Gastrocnemius medialis (tissue), 4 donors: ENCODE data around the gene FLT1. TPM values are rescaled to one million over a fixed set of nuclear protein-coding genes. Genes with fewer than 3 reads are reported as not detected.

Experiments
- ATAC-seq, 2 donors: fragments of 150-250 bp; one replicate each; pipeline ENCODE4 v1.9.1; 2016
- DNase-seq, 2 donors: peaks; one replicate each; pipeline ENCODE4 v3.0.0-alpha.2; 2019
- H3K27ac ChIP-seq, 4 donors: fragments of 200-600 bp; sonication (generic); 1 replicate in 1 of 4; 2 replicates in 3 of 4; pipeline ENCODE4 v1.5.1; 2016 to 2018; ENCODE audit warnings: mild to moderate bottlenecking in 2 of 4, moderate library complexity in 1 of 4
- H3K27me3 ChIP-seq, 3 donors: fragments of 200-600 bp; sonication (generic) in 2 of 3; 1 replicate in 1 of 3; 2 replicates in 2 of 3; pipeline versions ENCODE4 v1.5.1 to v1.6.0; 2016 to 2019; ENCODE audit warnings: mild to moderate bottlenecking in 1 of 3, moderate library complexity in 1 of 3
- H3K36me3 ChIP-seq, 2 donors: fragments of 200-600 bp; sonication (generic) in 1 of 2; one replicate each; pipeline ENCODE4 v1.5.1; 2017 to 2018
- H3K4me1 ChIP-seq, 2 donors: fragments of 200-600 bp; sonication (generic) in 1 of 2; one replicate each; pipeline ENCODE4 v1.5.1; 2016 to 2017; ENCODE audit warnings: mild to moderate bottlenecking in 2 of 2
- H3K4me3 ChIP-seq, 4 donors: fragments of 200-600 bp; sonication (generic) in 3 of 4; 1 replicate in 1 of 4; 2 replicates in 3 of 4; pipeline ENCODE4 v1.5.1; 2016 to 2019; ENCODE audit warnings: mild to moderate bottlenecking in 2 of 4
- H3K9me3 ChIP-seq, 3 donors: fragments of 200-600 bp; sonication (generic) in 2 of 3; 1 replicate in 1 of 3; 2 replicates in 2 of 3; pipeline ENCODE4 v1.5.1; 2016 to 2019
- CTCF ChIP-seq, 5 experiments: fragments of 450-650 bp in 3 of 5; fragments of 200-600 bp in 2 of 5; sonication (generic) in 2 of 5; IDR thresholded peaks in 4 of 5; conservative IDR thresholded peaks in 1 of 5; 1 replicate in 4 of 5; 2 replicates in 1 of 5; pipeline ENCODE4 v1.5.1; 2016 to 2019; ENCODE audit warnings: antibody characterized with exemption in 5 of 5, mild to moderate bottlenecking in 3 of 5, moderate library complexity in 3 of 5
- POLR2A ChIP-seq, 2 donors: fragments of 450-650 bp; IDR thresholded peaks; one replicate each; pipeline ENCODE4 v1.6.1; 2017; ENCODE audit warnings: antibody characterized with exemption in 2 of 2, mild to moderate bottlenecking in 2 of 2, moderate library complexity in 2 of 2
- in situ Hi-C, 4 donors: fragments of 200-750 bp; cut with MboI; loops; one replicate each; pipeline versions ENCODE4 v1.15.0 to v1.8.0; 2017; ENCODE audit warnings: low sequenced_read_pairs in 4 of 4
- intact Hi-C: fragments of 100-400 bp; cut with DNase I; formaldehyde crosslinking; loops from one replicate; pipeline ENCODE4 v1.15.1; 2023; ENCODE audit warnings: low total_unique reads
- total RNA-seq, 4 donors: library from RNA; depleted of rRNA; stranded (reverse); fragments of >200 nt; gene quantifications; one replicate each; pipeline versions ENCODE4 v1.1.0 to v1.2.3, GENCODE V29; 2016

Gene FLT1
- total RNA-seq, 4 donors from 2014 or later = 20.7 to 42.9 (median 29.5) TPM

- H3K27ac ChIP-seq = no peak overlapping the region
- no peaks in the 10 kb centered on the region for H3K36me3 ChIP-seq
- peaks cover 6 to 38% (median 13%) of the 10 kb centered on the region in 3 donors for H3K27me3 ChIP-seq
- in situ Hi-C loops (no loop called here), intact Hi-C loops (no loop called here)
- no peaks in the 10 kb centered on the region for H3K9me3 ChIP-seq
- no peak for DNase-seq
- H3K4me3 ChIP-seq = no peak overlapping the region
- TF ChIP-seq CTCF (IDR thresholded peaks at IDR 0.05 in 4 of 5, conservative IDR thresholded peaks at IDR 0.05 in 1 of 5) = no peak
- ATAC-seq = no peak
- no peaks in the 10 kb centered on the region for H3K4me1 ChIP-seq
Measured at GRCh38 chr13:28497143-28497876, 2.4 kb upstream of the FLT1 start.

- ATAC-seq (no peak), DNase-seq (no peak)
- Histone ChIP-seq H3K27ac (peak overlapping the region; percentile 72 to 85 (median 82)), H3K27me3 (peaks cover 6 to 44% (median 15%) of the 10 kb centered on the region in 3 donors), H3K4me3 (peak overlapping the region; percentile 52 to 65 (median 63)), H3K9me3 (no peaks in the 10 kb centered on the region), H3K36me3 (no peaks in the 10 kb centered on the region), H3K4me1 (no peaks in the 10 kb centered on the region)
- no peak for TF ChIP-seq POLR2A (IDR thresholded peaks at IDR 0.05)
- no peak for TF ChIP-seq CTCF (IDR thresholded peaks at IDR 0.05 in 4 of 5, conservative IDR thresholded peaks at IDR 0.05 in 1 of 5)
- intact Hi-C loops = no loop called here
- in situ Hi-C loops = no loop called here
Measured at GRCh38 chr13:28496188-28496564, 1.2 kb upstream of the FLT1 start.

- peak; percentile 4 to 19 for ATAC-seq
- TF ChIP-seq CTCF (IDR thresholded peaks at IDR 0.05 in 4 of 5, conservative IDR thresholded peaks at IDR 0.05 in 1 of 5) (no peak), POLR2A (IDR thresholded peaks at IDR 0.05) (no peak)
- Histone ChIP-seq H3K27me3 (peaks cover 6 to 44% (median 15%) of the 10 kb centered on the region in 3 donors), H3K4me1 (no peaks in the 10 kb centered on the region), H3K27ac (peak overlapping the region; percentile 72 to 85 (median 82)), H3K4me3 (peak overlapping the region; percentile 52 to 65 (median 63)), H3K9me3 (no peaks in the 10 kb centered on the region), H3K36me3 (no peaks in the 10 kb centered on the region)
- in situ Hi-C loops (no loop called here), intact Hi-C loops (no loop called here)
- no peak for DNase-seq
Measured at GRCh38 chr13:28495538-28496187, 735 bp upstream of the FLT1 start.

GRCh38 chr13:28494504-28494777, 487 bp downstream of the FLT1 start:
- H3K27me3 ChIP-seq = peaks cover 6 to 44% (median 15%) of the 10 kb centered on the region in 3 donors
- DNase-seq = no peak
- TF ChIP-seq POLR2A (IDR thresholded peaks at IDR 0.05) (no peak), CTCF (IDR thresholded peaks at IDR 0.05 in 4 of 5, conservative IDR thresholded peaks at IDR 0.05 in 1 of 5) (no peak)
- in situ Hi-C loops = no loop called here
- H3K27ac ChIP-seq = peak overlapping the region; percentile 72 to 85 (median 82)
- H3K9me3 ChIP-seq = no peaks in the 10 kb centered on the region
- no peak for ATAC-seq
- peak overlapping the region; percentile 52 to 65 (median 63) for H3K4me3 ChIP-seq
- no peaks in the 10 kb centered on the region for H3K36me3 ChIP-seq
- no peaks in the 10 kb centered on the region for H3K4me1 ChIP-seq
- intact Hi-C loops = loop anchor here (5.0 kb wide), 2 partner anchors 143 to 167 kb away; no protein-coding TSS in a partner anchor
